ENCODE measurements around the gene TMEM198. TPM values are rescaled to one million over a fixed set of nuclear protein-coding genes. Genes with fewer than 3 reads are reported as not detected.

TMEM198 gene
- total RNA-seq, 2 donors from 2014 or later = 1.8 to 4.3 TPM

- H3K9me3 ChIP-seq = no peaks in the 10 kb centered on the region
- no peak overlapping the region for H3K27ac ChIP-seq
- no peak overlapping the region for H3K4me3 ChIP-seq
- H3K4me1 ChIP-seq = no peaks in the 10 kb centered on the region
- H3K36me3 ChIP-seq = no peaks in the 10 kb centered on the region
- no peak for DNase-seq (ENCODE audit: low spot score)
- H3K27me3 ChIP-seq = no peaks in the 10 kb centered on the region
- no peak for TF ChIP-seq CTCF (IDR thresholded peaks at IDR 0.05)
Measured at GRCh38 chr2:219581346-219581745, 37.5 kb downstream of the TMEM198 start.

GRCh38 chr2:219591091-219591490 lies 47.3 kb downstream of the TMEM198 start:
- TF ChIP-seq CTCF (IDR thresholded peaks at IDR 0.05) = no peak
- Histone ChIP-seq H3K4me1 (peaks cover 0 to 2% of the 10 kb centered on the region in 2 donors), H3K27me3 (no peaks in the 10 kb centered on the region), H3K36me3 (no peaks in the 10 kb centered on the region), H3K27ac (no peak overlapping the region), H3K4me3 (no peak overlapping the region), H3K9me3 (no peaks in the 10 kb centered on the region)
- no peak for DNase-seq (ENCODE audit: low spot score)

- no peak overlapping the region for H3K4me3 ChIP-seq
- peaks cover 0 to 13% of the 10 kb centered on the region in 2 donors for H3K4me1 ChIP-seq
- no peak for TF ChIP-seq CTCF (IDR thresholded peaks at IDR 0.05)
- H3K9me3 ChIP-seq = no peaks in the 10 kb centered on the region
- H3K36me3 ChIP-seq = no peaks in the 10 kb centered on the region
- peak overlapping the region in 1 of 2 donors; percentile 7 for H3K27ac ChIP-seq
- H3K27me3 ChIP-seq = no peaks in the 10 kb centered on the region
- DNase-seq (ENCODE audit: low spot score) = no peak
Measured at GRCh38 chr2:219592736-219593135, 48.9 kb downstream of the TMEM198 start.

GRCh38 chr2:219593154-219593553 lies 49.3 kb downstream of the TMEM198 start:
- Histone ChIP-seq H3K36me3 (no peaks in the 10 kb centered on the region), H3K27ac (peak overlapping the region in 1 of 2 donors; percentile 7)
- DNase-seq (ENCODE audit: low spot score) = no peak

GRCh38 chr2:219595256-219595655 lies 51.4 kb downstream of the TMEM198 start:
- H3K4me1 ChIP-seq = peaks cover 0 to 23% of the 10 kb centered on the region in 2 donors
- H3K27me3 ChIP-seq = no peaks in the 10 kb centered on the region
- no peak for TF ChIP-seq CTCF (IDR thresholded peaks at IDR 0.05)
- no peaks in the 10 kb centered on the region for H3K9me3 ChIP-seq
- H3K36me3 ChIP-seq = no peaks in the 10 kb centered on the region
- H3K27ac ChIP-seq = peak overlapping the region; percentile 89 to 98
- DNase-seq (ENCODE audit: low spot score) = no peak
- no peak overlapping the region for H3K4me3 ChIP-seq

More at GRCh38 chr2:219593154-219593553, 49.3 kb downstream of the TMEM198 start:
- Histone ChIP-seq H3K4me1 (peaks cover 0 to 13% of the 10 kb centered on the region in 2 donors), H3K9me3 (no peaks in the 10 kb centered on the region), H3K27me3 (no peaks in the 10 kb centered on the region), H3K4me3 (no peak overlapping the region)
- no peak for TF ChIP-seq CTCF (IDR thresholded peaks at IDR 0.05)

GRCh38 chr2:219596954-219597551 lies 53.2 kb downstream of the TMEM198 start:
- H3K27me3 ChIP-seq = no peaks in the 10 kb centered on the region
- peak overlapping the region; percentile 89 to 98 for H3K27ac ChIP-seq
- no peak for DNase-seq (ENCODE audit: low spot score)
- no peak for TF ChIP-seq CTCF (IDR thresholded peaks at IDR 0.05)
- H3K4me3 ChIP-seq = peak overlapping the region; percentile 68 to 72
- H3K4me1 ChIP-seq = peaks cover 0 to 23% of the 10 kb centered on the region in 2 donors
- no peaks in the 10 kb centered on the region for H3K9me3 ChIP-seq
- peaks cover 4% of the 10 kb centered on the region for H3K36me3 ChIP-seq
